Stimulated activated CD4-positive, alpha-beta T cell treated with anti-CD3 and anti-CD28 coated beads, Interleukin-4, amount 100 ng/mL, for 48 hours (primary cell): ENCODE data around the gene SPEM2.

Experiments
- DNase-seq, 2 donors: peaks; one replicate each; pipeline ENCODE4 v3.0.0-alpha.2; 2020; ENCODE audit warnings: low read depth in 2 of 2

The SPEM2 gene

GRCh38 chr17:7425316-7425715 is at the start of gene SPEM2:
TSS of gene SPEM2 (plus strand) at chr17:7425616. CDS start at chr17:7425689, 73 bp downstream.
- no peak for DNase-seq

DNA sequence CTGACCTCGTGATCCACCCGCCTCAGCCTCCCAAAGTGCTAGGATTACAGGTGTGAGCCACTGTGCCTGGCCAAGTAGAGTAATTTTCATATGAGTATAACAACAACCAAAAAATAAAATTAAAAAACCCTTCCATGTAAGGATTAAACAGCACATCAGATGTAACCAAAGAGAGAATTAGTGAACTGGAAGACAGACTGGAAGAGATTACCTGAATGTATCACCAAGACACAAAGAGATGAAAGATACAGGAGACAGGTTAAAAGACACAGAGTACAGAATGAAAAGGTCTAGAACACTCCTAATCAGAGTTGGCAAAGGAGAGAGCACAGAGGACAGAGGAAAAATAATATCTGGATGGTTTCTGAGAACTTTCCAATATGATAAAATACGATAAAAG is 46.3 kb upstream of the SPEM2 start:
- DNase-seq = no peak

- no peak for DNase-seq
Observed at GRCh38 chr17:7380321-7380720, 45.1 kb upstream of the SPEM2 start.

- DNase-seq = no peak
Observed at GRCh38 chr17:7380855-7381683, 44.3 kb upstream of the SPEM2 start, which contains the start of gene TNK1. TSS of gene TNK1 (plus strand) at chr17:7381089. CDS start at chr17:7382927, 1,838 bp downstream.

DNA sequence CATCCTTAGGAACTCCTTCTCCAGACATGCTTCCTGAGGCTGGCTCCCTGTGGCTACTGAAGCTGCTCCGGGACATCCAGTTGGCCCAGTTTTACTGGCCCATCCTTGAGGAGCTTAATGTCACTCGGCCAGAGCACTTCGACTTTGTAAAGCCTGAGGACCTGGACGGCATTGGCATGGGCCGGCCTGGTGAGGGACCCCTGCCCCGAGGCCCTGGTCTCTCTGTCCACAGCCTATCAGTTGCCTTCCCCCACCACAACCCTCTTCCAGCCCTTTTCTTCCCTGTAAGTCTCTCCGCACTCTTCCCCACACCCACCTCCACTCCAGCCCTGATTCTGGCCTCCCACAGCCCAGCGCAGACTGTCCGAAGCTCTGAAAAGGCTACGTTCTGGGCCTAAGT is 42.5 kb upstream of the SPEM2 start:
- no peak for DNase-seq

- DNase-seq = no peak
Observed at GRCh38 chr17:7383371-7383741, 42.1 kb upstream of the SPEM2 start.

GRCh38 chr17:7383742-7384488 is 41.5 kb upstream of the SPEM2 start:
- DNase-seq = peak; percentile 54 to 70

DNA sequence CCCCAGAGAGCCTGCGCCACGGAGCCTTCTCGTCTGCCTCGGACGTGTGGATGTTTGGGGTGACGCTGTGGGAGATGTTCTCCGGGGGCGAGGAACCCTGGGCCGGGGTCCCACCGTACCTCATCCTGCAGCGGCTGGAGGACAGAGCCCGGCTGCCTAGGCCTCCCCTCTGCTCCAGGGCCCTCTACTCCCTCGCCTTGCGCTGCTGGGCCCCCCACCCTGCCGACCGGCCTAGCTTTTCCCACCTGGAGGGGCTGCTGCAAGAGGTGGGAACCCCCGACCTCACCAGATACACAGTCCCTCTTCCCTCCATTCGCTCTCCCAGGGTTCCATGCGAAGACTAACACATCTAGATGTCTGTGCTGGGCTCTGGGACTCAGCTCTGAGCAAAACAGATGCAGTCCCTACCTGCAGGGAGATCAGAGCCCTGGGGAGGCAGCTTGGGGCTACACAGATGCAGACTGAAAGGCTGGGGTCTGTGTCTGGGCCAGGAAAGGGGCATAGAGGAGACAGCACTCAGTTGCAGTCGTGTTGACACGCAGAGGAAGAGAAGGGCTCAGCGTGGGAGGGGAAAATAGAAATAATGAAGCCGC is 40.8 kb upstream of the SPEM2 start:
- DNase-seq = no peak

DNA sequence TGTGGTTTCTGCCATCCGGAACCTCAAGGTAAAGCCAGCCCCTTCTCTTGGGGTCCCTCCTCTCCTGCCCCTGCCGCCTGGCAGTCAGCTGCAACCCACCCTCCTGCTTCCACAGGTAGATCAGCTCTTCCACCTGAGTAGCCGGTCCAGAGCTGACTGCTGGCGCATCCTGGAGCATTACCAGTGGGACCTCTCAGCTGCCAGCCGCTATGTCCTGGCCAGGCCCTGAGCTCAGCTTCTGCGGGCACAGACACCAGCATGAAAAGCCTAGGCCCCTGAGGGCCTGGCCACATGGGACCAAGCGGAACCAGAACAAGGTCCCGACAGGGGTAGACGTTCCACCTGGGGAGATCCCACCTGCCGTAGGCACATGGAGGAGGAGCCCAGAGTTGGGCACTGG is 36.6 kb upstream of the SPEM2 start:
- no peak for DNase-seq

DNA sequence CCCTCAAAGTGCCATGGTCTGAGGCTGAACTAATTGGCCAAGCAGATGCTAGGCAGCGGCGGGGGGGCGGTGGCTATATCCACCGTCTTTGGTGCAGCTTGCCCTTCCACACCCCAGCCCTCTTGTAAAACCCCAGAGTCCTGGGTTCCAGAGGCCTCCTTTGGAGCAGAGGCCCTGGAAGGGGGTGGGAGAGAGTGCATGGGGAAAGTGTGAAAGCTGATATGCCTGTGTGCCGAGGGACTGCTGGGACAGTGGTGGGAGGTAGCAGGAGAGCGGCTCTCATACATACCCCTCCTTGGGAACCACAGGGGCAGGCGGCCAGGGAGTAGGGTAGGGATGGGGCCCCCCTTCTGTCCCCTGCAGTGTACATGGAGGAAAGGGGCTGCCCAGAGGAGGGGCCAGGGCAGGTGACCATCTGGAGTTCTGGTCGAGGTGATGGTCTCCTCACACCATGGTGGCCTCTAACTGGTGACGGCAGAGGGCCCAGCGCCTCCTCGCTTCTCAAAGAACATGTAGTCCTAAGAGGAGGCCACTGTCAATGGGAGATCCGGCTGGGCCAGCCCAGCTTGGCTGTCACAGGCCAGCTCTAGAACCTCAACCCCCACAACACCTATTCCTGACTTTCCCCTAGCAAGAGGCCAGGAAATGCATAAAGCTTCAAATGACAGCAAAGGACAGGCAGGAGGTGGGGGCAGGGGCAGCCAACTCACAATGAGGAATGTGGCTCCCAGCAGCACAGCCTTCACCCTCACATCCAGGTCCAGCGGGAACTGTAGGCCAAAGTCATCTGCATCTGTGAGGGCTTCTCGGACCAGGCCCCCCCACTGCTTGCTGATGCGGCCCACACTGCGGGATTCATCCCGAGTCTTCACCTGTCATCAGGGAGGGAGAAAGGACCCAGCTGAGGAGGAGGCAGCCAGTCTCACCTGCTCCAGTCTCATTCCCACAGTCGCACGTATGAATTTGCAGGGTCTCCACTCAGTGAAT is 35.2 kb upstream of the SPEM2 start:
- no peak for DNase-seq

GRCh38 chr17:7391307-7391706 is 34.1 kb upstream of the SPEM2 start:
- DNase-seq = no peak

GRCh38 chr17:7392696-7393612 is 32.5 kb upstream of the SPEM2 start:
- DNase-seq = no peak

DNA sequence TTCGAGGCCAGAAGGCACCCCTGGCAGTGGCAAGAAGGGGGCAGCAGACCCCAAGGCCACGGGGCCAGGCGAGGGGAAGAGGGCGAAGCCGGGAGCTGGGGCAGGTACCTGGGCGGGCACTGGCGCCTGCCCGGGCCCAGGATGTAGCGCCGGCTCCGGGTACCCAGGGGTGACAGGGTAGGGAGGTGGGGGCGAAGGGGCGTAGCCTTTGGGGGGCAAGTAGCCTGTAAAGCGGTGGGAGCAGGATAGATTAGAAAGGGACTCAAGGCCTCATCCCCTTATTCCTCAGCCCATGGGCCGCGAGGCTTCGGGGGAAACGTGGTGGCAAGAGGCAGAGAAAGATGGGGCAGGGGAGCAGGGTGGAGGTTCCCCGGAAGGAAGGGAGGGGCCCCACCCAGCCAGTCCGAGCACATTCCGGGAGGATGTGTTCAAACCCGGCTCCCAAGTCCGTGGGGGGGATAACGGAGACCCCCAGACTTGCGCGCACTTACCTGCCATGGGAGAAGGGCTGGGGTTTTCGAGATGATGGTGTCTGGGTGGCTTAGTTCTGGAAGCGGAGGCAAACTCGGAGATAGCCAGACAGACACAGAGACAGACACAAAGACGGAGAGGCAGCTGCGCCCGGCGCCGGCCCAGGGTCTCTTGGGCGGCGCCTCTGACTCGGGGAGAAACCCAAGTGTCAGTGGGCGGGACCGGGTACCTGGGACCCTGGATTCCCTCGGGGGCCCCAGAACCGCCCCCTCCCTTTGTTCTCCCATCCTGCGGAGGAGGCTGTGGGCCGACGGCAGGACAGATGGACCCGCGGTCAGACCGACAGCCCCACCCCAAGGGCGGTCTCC is 31.6 kb upstream of the SPEM2 start:
- peak in 1 of 2 donors; percentile 27 for DNase-seq

DNA sequence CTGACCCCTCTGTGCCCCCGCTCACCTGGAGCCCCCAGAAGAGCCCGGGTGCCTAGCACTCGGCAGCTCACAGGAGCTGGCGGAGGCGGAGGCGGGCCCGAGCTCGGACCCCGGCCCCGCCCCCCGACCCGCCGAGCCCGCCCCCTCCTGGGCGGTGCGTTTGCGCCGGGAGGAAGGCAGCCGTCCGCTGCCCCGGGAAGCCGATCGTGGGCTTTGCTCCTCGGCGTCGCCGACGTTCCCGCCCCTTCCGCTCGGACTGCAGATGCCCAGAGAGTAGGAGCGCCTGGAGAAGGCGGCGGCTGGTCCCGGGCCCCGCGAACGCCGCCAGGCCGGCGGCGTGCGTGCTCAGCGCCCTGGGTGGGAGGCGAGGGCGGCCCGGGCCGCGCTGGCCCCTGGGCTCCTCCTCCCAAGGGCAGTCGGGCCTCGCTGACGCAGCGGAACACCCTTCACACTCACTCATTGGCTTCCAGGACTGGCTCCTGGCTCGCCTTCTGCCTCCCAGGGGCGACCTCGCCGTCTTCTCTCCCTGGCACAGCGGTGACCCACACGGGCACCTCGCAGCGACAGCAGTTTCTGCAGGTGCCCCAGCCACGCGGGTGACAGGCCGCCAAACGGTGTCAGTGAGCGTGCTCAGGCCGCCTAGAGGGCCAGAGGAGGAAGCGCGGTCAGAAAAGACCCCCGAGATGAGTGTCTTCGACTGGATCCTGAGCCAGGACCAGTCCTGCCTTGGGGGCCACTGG is 30.8 kb upstream of the SPEM2 start, which contains the start of gene PLSCR3:
PLSCR3 (minus strand) TSS at position 74 of the 740 bp plus-strand sequence. CDS start 415 bp downstream, outside the sequence.
- peak; percentile 80 to 83 for DNase-seq

DNA sequence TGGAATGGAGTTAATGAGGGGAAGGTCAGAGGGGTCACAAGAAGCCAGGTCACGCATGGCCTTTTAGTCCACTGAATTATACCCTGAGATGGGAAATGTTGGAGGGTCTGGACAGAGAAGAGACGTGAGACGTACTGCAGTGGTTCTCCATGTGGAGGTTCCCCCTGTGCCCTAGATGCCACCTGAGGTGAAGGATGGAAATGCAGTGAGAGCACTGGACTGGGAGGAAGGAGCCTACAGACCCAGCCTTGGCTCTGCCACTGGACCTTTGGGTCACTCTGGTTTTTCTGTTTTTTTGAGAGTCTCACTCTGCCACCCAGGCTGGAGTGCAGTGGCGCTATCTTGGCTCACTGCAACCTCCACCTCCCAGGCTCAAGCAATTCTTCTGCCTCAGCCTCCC is 29.3 kb upstream of the SPEM2 start:
- DNase-seq = no peak

DNA sequence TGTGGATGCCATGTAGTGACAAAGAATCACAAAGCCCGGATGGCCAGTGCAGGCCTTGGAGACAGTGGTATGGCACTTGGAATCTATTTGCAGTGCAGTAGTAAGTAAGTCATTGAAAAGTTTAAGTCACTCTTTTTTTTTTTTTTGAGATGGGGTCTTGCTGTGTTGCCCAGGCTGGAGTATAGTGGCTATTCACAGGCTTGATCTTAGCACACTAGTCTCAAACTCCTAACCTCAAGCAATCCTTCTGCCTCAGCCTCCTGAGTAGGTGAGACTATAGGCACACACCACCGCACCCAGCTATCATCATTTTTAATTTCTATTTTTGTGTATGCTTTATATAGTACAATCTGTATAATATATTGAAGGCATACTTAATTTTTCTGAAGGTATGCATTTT is 26.8 kb upstream of the SPEM2 start:
- no peak for DNase-seq

GRCh38 chr17:7403043-7403726 is 22.2 kb upstream of the SPEM2 start:
- DNase-seq = no peak

DNA sequence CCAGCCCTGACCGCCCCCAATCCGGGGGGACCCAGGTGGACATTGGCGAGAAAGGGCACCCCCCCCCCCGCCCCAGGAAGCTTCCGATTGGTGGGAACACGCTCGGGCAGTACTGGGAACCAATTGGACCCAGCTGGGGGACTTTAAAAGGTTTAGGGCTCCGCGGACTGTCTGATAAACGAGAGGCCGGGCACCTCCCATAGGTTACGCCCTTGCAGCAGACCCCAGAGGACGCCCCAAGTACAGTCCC is 21.8 kb upstream of the SPEM2 start:
- DNase-seq = no peak
